SKM-1 treated with dmso at 0.1 percent for 144 hours (cell line): ENCODE measurements around the gene ASXL1.
"Not testable (repeated sequence)": the region's sequence is repeated elsewhere in the genome, so short reads cannot be mapped to it uniquely, and the experiment has no call there.

Experiments used
- DNase-seq: peaks from one replicate; lab custom pipeline; 2025; ENCODE audit not compliant: unreplicated experiment; lab: John Stamatoyannopoulos, UW

ASXL1 gene

DNA sequence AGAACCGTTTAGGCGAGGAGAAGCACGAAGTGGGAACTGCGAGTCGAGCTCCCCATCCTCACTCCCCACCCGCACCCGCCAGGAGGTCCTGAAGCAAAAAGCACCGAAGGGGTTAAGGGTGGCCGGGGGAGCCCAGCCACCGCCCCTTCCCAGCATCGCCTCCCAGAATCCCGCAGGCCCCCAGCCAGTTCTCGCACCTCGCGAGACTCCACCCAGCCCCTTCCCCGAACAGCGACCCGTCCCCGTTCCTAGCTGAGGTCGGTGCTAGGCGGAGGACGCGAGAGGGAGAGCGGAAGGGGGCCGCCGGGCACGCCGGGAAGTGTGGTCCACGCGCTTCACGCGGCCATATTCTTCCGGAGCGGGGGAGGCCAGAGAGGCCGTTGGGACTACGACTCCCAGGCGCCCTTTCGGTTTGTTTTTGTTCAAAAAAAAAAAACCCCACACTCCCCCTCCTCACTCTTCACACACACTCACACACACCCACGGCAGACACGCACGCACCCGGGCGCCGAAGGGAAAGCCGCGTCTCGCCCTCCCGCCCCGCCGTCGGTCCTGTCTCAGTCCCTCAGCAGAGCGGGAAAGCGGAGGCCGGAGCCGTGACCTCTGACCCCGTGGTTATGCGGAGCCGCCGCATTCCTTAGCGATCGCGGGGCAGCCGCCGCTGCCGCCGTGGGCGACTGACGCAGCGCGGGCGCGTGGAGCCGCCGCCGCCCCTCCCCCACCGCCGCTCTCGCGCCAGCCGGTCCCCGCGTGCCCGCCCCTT lies at the start of gene ASXL1:
Gene ASXL1, plus strand, starts transcription at position 463 of the 763 bp plus-strand sequence. CDS start 445 bp downstream, outside the sequence.
- peak; percentile 97 for DNase-seq

DNA sequence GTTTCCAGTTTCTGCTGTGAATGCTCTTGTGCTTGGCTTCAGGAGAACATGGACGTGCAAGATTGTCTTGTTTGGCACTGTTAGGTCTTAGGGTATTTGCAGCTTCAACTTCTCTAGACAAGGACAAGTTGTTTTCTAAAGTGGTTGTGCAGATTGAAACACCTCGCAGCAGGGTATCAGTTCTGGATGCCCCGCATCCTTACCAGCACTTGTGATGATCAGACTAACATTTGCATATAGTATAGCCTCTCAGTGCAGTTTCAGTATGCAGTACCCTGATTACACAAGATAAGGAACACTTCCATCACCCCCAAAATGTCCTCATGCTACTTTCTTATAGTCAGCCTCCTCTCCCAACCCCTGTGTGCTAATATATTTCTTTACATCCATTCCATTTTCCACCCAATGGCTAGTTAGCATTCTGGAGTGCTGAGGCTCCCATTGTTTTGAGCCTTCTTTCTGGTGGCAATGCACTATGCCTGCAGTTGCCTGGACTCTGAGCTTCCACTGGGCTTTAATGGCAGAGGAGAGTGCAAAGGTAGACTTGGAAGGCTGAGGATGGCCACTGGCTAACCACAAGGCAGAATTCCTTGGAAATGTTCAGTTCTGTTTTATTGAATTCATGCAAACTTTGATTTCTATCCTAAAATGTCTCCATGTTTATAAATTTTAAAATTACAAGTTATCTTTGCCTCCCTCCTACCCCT lies 45.3 kb upstream of the ASXL1 start:
- DNase-seq, result no peak

DNA sequence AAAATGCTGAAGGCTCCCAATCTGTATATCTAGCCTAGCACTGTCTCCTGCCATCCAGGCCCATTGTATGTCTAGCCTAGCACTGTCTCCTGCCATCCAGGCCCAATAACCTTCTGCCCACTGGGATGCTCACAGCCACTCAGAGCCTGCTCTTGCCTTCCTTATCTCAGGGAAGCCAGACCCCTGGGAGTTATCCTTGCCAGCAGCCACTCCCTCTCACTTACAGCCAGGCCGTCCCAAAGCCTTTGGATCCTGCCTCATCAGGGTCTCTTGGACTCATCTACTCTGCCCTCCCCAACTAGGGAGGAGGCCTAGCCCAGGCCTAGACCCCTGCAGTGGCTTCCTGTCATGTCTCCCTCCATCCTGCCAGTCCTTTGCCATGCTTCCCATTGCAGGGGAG lies 43.4 kb upstream of the ASXL1 start:
- DNase-seq, result no peak

DNA sequence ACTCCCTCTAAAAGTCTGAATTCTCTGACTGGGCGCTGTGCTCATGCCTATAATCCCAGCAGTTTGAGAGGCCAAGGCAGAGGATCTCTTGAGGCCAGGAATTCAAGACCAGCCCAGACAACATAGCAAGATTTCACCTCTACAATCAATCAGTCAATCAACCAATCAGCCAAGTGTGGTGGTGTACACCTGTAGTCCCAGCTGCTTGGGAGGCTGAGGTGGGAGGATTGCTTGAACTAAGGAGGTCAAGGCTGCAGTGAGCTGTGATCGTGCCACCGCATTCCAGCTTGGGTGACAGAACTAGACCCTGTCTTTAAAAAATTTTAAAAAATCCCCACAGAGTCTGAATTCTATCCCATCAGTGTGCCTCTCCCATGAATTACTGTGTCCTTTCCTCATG lies 42.7 kb upstream of the ASXL1 start:
- no peak for DNase-seq

GRCh38 chr20:32315891-32316290 lies 42.2 kb upstream of the ASXL1 start:
- no peak for DNase-seq

DNA sequence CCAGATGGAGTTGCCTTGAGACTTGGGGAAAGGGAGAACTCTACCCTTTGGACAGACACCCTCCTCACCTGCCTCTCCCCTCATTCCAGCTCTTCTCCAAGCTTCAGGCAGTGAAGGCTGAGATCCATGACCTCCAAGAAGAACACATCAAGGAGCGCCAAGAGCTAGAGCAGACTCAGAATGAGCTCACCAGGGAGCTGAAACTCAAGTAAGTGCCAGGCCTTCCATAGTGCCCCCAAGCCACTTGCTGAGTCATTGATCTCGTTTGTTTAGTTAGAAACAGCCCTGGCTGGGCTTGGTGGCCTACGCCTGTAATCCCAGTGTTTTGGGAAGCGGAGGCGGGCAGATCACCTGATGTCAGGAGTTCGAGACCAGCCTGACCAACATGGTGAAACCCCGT lies 41.5 kb upstream of the ASXL1 start:
- DNase-seq, result no peak

DNA sequence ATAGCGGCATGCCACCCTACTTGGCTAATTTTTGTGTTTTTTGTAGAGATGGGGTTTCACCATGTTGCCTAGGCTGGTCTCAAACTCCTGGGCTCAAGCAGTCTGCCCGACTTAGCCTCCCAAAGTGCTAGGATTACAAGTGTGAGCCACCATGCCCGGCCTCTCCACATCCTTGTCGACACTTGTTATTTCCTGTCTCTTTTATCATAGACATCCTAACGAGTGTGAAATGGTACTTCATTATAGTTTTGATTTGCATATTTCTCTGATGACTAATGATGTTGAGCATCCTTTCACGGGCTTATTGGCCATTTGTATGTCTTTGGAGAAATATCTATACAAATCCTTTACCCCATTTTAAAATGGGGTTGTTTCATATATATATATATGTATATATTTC lies 39.0 kb upstream of the ASXL1 start:
- no peak for DNase-seq

DNA sequence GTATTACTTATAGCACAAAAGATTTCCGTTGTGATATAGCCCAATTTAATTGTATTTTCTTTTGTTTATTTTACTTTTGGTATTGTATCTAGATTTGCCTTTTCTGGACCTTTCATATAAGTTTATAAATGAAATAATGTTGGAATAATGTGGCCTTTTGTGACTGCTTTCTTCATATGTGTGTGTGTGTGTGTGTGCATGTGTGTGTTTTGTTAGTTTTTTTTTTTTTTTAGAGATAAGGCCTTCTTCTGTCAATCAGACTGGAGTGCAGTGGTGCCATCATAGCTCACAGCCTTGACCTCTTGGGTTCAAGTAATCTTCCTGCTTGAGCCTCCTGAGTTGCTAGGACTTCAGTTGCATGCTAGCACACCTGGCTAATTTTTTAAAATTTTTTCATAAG lies 37.8 kb upstream of the ASXL1 start:
- no peak for DNase-seq

GRCh38 chr20:32321390-32321789 lies 36.7 kb upstream of the ASXL1 start:
- no peak for DNase-seq

DNA sequence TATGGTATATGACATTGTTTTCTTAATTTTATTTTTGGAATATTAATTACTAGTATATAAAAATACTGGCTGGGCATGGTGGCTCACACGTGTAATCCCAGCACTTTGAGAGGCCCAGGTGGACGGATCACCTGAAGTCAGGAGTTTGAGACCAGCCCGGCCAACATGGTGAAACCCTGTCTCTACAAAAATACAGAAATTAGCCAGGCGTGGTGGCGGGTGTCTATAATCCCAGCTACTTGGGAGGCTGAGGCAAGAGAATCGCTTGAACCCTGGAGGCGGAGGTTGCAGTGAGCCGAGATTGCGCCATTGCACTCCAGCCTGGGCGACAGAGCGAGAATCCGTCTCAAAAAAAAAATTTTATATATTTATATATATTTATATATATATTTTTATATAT lies 35.9 kb upstream of the ASXL1 start:
- DNase-seq, result not testable (repeated sequence)

GRCh38 chr20:32323761-32324160 lies 34.4 kb upstream of the ASXL1 start:
- not testable (repeated sequence) for DNase-seq

DNA sequence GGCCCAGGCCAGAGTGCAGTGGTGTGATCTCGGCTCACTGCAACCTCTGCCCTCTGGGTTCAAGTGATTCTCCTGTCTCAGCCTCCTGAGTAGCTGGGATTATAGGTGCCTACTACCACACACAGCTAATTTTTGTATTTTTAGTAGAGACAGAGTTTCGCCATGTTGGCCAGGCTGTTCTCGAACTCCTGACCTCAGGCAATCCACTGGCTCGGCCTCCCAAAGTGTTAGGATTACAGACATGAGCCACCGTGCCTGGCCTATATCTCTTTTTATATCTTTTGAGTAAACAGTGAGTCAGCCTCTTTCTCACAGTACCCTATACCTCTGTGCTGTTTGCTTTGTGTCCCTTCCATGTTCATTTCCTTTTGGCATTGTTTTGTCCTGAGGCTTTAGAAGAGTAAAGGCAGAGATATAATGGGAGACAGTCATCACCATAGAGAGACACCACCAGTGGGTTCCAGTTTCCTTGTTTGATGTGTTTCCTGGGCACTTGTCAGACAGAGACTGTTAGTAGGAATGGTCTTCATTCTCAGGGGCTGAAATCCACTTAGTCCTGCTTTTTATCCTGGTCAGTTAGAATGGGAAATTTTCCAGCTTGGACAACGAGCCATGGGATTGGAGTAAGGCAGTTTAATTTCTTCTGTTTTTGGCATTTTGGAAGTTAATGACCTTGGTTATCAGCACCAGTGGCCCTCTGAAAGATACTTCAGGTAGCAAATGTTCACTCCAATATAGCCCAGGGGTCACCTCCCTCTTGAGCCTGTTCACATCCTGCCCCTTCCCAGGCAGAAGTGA lies 32.2 kb upstream of the ASXL1 start:
- DNase-seq, result no peak

- no peak for DNase-seq
Measured at GRCh38 chr20:32326504-32326845, 31.7 kb upstream of the ASXL1 start.

GRCh38 chr20:32327087-32327681 lies 30.9 kb upstream of the ASXL1 start:
- no peak for DNase-seq

DNA sequence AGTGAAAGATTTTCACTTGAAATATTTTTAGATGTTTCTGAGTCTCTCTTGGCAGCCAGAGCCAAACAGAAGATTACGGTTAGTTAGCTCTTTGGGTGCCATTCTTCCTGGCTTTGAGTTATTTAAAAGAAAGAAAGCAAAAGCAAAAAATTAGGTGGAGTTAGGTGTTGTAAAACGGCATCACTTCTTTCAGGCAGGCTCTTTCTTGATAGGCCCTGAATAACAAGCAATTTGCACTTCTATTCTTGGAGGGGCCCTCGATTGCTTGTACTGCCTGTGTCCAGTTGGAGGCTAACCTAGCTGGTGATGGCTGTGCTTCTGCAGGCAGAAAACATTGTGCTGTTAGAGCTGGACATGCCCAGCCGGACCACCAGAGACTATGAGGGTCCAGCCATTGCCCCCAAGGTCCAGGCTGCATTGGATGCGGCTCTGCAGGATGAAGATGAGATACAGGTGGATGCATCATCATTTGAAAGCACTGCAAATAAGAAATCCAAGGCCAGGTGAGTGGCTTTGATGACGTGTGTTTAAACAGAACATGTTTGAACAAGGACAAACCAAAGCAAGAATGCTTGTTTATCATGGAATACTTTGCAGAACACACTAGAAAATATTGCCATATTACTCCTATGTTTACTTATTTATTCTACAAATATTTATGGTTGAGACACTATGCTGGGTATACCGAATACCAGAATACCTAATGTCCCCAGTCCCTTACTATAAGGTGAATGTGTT lies 28.1 kb upstream of the ASXL1 start:
- DNase-seq, result no peak

DNA sequence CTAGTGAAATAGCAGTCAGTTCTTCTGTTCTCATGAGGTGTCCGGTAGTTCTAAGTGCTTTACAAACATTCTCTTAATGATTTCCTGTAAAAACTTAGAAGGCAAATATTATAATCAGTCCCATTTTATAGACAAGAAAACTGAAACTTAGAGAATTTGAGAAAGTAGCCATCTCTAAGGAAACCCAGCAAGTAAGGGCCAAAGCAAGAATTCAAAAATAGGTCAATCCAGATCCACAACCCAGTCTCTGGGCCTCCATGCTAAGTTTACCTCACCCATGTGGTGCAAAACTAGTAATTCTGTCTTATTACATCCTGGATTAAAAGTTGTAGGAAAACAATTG lies 27.6 kb upstream of the ASXL1 start:
- no peak for DNase-seq

DNA sequence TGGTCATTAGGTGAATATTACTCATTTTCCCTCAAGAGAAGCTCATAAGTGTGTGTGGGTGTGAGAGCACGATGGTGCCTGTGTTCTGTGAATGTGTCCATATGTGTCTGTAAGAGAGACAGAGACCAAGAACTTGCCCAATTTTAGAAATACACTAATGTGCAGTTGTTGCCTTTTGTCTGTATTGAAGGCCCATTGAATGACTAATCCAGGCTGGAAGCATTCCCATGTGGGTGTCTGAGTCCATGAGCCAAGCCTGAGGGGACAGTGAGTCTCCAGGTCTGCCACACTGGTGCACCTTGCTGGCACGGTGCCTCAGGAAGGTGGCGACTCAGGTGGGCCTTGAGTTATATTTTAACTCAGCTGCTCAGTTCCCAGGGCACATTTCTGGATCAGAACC lies 25.5 kb upstream of the ASXL1 start:
- DNase-seq, result no peak

- no peak for DNase-seq
Measured at GRCh38 chr20:32333181-32333987, 24.7 kb upstream of the ASXL1 start.

- no peak for DNase-seq
Measured at GRCh38 chr20:32333988-32334885, 23.9 kb upstream of the ASXL1 start.
